T-cell (primary cell): Measurements from ENCODE around the gene RPH3AL. TPM values are rescaled to one million over a fixed set of nuclear protein-coding genes. Genes with fewer than 3 reads are reported as not detected.
A peak's percentile ranks its signal among the peaks of the same experiment; 100 is the strongest.
"Not testable (repeated sequence)": the region's sequence is repeated elsewhere in the genome, so short reads cannot be mapped to it uniquely, and the experiment has no call there.

Experiments used
- ATAC-seq, 4 experiments: fragments of 200-7000 bp in 3 of 4; fragments of 150-1000 bp in 1 of 4; cut with Tn5 transposase; replicated peaks in 1 of 4; 1 replicate in 3 of 4; 2 replicates in 1 of 4; pipeline ENCODE4 v1.10.0; 2021; ENCODE audit warnings: moderate library complexity in 3 of 4, mild to moderate bottlenecking in 2 of 4, moderate number of reproducible peaks in 1 of 4
- CTCF ChIA-PET, 2 donors: fragments of 300-600 bp; sonication (Branson Sonifier 250); formaldehyde crosslinking; loops; one replicate each; lab custom pipeline; 2022; ENCODE audit warnings: antibody characterized with exemption in 2 of 2; lab: Charles Lee
- POLR2A ChIA-PET, 2 donors: fragments of 300-600 bp; sonication (Branson Sonifier 250); formaldehyde crosslinking; loops; one replicate each; lab custom pipeline; 2022; ENCODE audit warnings: antibody characterized with exemption in 2 of 2; lab: Charles Lee
- DNase-seq, 35 experiments: peaks; one replicate each; pipeline versions ENCODE4 v3.0.0 to v3.0.0-alpha.2; 2013 to 2023
- H3K27ac ChIP-seq: one replicate; pipeline ENCODE4 v1.5.1; 2013; ENCODE audit warnings: low read length
- H3K27me3 ChIP-seq, 2 experiments: replicated peaks in 1 of 2; 1 replicate in 1 of 2; 2 replicates in 1 of 2; pipeline versions ENCODE4 v1.6.1 to v1.7.0; 2013; ENCODE audit warnings: low read length in 1 of 2, mixed read lengths in 1 of 2; ENCODE audit not compliant: control insufficient read depth in 2 of 2, insufficient read depth in 2 of 2; ENCODE audit errors: extremely low read depth in 1 of 2
- H3K36me3 ChIP-seq, 2 donors: 1 replicate in 1 of 2; 2 replicates in 1 of 2; pipeline versions ENCODE4 v1.6.1 to v1.7.0; 2013; ENCODE audit warnings: low read length in 1 of 2; ENCODE audit not compliant: control insufficient read depth in 2 of 2, insufficient read depth in 1 of 2; ENCODE audit errors: extremely low read depth in 1 of 2
- H3K4me1 ChIP-seq, 2 experiments: 1 replicate in 1 of 2; 2 replicates in 1 of 2; pipeline versions ENCODE4 v1.6.1 to v1.7.0; 2013; ENCODE audit warnings: low read length in 2 of 2, mixed read lengths in 1 of 2; ENCODE audit not compliant: insufficient read depth in 2 of 2, control insufficient read depth in 1 of 2; ENCODE audit errors: extremely low read depth in 1 of 2
- H3K4me3 ChIP-seq, 2 donors: 1 replicate in 1 of 2; 2 replicates in 1 of 2; pipeline versions ENCODE4 v1.5.1 to v1.7.0; 2013; ENCODE audit warnings: mild to moderate bottlenecking in 2 of 2, low read length in 1 of 2, moderate library complexity in 1 of 2; ENCODE audit not compliant: control insufficient read depth in 1 of 2; ENCODE audit errors: extremely low read depth in 1 of 2
- H3K9me3 ChIP-seq: 2 replicates; pipeline ENCODE4 v1.7.0; 2013
- H3K27ac Mint-ChIP-seq, 2 donors: one replicate each; pipeline ENCODE4 v1.8.0; 2020 to 2021; ENCODE audit warnings: mild to moderate bottlenecking in 2 of 2, mixed read lengths in 2 of 2
- H3K27me3 Mint-ChIP-seq, 2 donors: one replicate each; pipeline ENCODE4 v1.8.0; 2021 to 2022; ENCODE audit warnings: mixed read lengths in 2 of 2
- H3K36me3 Mint-ChIP-seq: one replicate; pipeline ENCODE4 v1.8.0; 2021; ENCODE audit warnings: mixed read lengths
- H3K4me1 Mint-ChIP-seq, 3 donors: one replicate each; pipeline ENCODE4 v1.8.0; 2020 to 2022; ENCODE audit warnings: mixed read lengths in 3 of 3, mild to moderate bottlenecking in 1 of 3
- H3K4me3 Mint-ChIP-seq, 3 donors: one replicate each; pipeline ENCODE4 v1.8.0; 2020 to 2022; ENCODE audit warnings: mild to moderate bottlenecking in 3 of 3, mixed read lengths in 3 of 3, moderate library complexity in 3 of 3
- H3K9me3 Mint-ChIP-seq, 3 donors: one replicate each; pipeline ENCODE4 v1.8.0; 2020 to 2022; ENCODE audit warnings: mixed read lengths in 3 of 3
- WGBS: methylation state at CpG from one replicate; pipeline ENCODE4 v1.1.5; 2013; ENCODE audit warnings: missing lambda C conversion rate; ENCODE audit not compliant: insufficient coverage; 5-methylcytosine and 5-hydroxymethylcytosine counted together
- total RNA-seq, 35 experiments: library from RNA in 6 of 35; stranded (reverse) in 6 of 35; fragments of 120-200 nt in 1 of 35; gene quantifications; one replicate each; pipeline versions ENCODE4 v1.2.1 to v1.2.4 and lab custom pipeline; 2013 to 2026

RPH3AL gene
- total RNA-seq, 5 donors from 2014 or later (not counting 1 experiment from before 2014, with no cell fraction given): 4.5 to 10.5 (median 5.3) TPM

DNA sequence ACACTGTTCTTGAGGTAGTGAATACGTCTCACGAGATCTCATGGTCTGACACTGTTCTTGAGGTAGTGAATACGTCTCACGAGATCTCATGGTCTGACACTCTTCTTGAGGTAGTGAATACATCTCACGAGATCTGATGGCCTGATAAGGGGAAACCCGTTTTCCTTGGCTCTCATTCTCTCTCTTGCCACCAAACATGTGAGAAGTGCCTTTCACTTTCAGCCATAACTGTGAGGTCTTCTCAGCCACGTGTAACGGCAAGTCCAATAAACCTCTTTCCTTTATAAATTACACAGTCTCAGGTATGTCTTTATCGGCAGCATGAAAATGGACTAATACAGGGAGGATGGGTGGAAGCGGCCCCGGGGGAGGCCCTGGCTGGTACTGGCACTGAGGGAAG, 184.0 kb downstream of the RPH3AL start:
- H3K9me3 Mint-ChIP-seq, H3K4me1 ChIP-seq, ATAC-seq, H3K4me3 Mint-ChIP-seq, H3K36me3 Mint-ChIP-seq, H3K36me3 ChIP-seq, H3K9me3 ChIP-seq, H3K27ac Mint-ChIP-seq, DNase-seq, H3K4me3 ChIP-seq, H3K4me1 Mint-ChIP-seq, H3K27me3 Mint-ChIP-seq, H3K27ac ChIP-seq, CTCF ChIA-PET, POLR2A ChIA-PET: not testable (repeated sequence)
- peaks cover 0 to 22% of the 10 kb centered on the region in 2 experiments for H3K27me3 ChIP-seq
- WGBS: no CpG with 5 or more reads among the region's 11 CpGs

DNA sequence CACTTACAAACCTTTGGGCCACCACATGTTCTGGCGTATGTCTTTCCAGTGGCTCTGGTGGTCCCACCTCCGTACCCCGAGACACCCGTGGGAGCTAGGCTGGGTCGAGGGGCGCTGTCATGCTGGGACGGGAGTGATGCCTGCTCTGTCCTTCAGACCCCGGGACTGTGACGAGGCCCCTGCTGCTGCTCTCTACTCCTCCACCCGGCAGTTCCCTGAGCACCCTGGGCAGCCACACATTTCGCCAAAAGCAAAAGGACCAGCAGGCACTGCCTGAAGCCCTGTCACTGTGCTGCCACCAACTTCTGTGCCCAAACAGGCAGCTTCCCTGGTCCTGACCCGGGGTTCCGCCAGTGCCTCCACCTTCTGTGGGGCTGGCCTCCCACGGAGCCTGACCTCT, 186.7 kb downstream of the RPH3AL start:
- H3K27me3 Mint-ChIP-seq: peaks cover 2 to 5% of the 10 kb centered on the region in 2 donors
- no peaks in the 10 kb centered on the region for H3K36me3 Mint-ChIP-seq
- H3K4me3 Mint-ChIP-seq: no peak overlapping the region
- POLR2A ChIA-PET: no interaction called here
- Histone ChIP-seq H3K4me1 (no peaks in the 10 kb centered on the region), H3K27me3 (peaks cover 0 to 32% of the 10 kb centered on the region in 2 experiments), H3K9me3 (no peaks in the 10 kb centered on the region), H3K4me3 (no peak overlapping the region), H3K27ac (no peak overlapping the region), H3K36me3 (no peaks in the 10 kb centered on the region)
- no peaks in the 10 kb centered on the region for H3K9me3 Mint-ChIP-seq
- DNase-seq (no peak), ATAC-seq (no peak)
- H3K4me1 Mint-ChIP-seq: no peaks in the 10 kb centered on the region
- WGBS: 89% methylated on average over 14 of the region's 14 CpGs
- H3K27ac Mint-ChIP-seq: no peak overlapping the region
- CTCF ChIA-PET: interaction anchor here in 1 of 2 donors (1.0 kb wide), 1 partner anchor 534 kb away, joined by 3 read pairs; no protein-coding TSS in a partner anchor

DNA sequence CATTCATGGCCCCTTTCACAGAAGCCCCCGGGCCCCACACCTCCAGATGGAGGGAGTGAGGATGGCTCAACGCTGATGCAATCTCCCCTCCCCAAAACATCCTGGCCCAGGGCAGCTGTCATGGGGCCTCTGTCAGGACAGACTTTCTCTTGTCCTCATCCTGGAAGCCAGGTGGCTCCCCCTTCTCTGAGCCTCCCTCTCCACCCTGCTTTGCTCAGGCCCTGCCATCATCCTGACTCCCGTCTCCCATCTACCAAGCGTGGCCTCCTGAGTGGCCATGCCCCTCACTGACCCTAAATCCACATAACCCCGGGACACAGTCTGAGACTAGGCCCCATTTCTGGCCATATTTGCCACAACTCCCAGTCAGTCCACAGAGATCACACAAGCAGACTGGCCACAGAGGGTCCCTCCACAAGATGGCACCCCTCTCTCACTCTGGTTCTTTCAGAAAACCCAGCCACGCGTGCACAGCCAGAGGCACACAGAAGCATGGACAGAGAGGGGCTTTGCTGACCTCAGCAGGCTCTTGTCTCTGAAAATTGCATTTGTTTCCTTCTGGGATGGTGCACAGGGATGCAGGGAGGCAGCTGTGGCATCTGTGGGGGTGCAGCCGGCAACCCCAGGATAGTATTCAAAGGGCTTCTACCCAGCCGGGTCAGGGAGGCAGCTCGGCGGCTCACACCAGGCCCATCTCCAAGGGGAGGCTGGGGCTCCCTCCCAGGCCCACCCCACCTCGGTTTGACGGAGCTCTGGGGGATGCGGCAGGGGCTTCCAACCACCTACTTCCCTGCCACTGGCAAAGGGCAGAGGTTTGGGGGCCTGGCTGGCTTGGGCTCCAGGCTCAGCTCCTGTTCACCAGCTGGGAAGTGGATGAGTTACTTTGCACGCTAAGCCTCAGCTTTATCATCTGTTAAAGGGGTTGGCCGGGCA, 188.0 kb downstream of the RPH3AL start:
- ATAC-seq (peak; percentile 23 to 59 (median 47)), DNase-seq (peak in 18 of 35 experiments; percentile 11 to 60 (median 18))
- Histone ChIP-seq H3K27ac (no peak overlapping the region), H3K27me3 (peaks cover 0 to 34% of the 10 kb centered on the region in 2 experiments), H3K9me3 (no peaks in the 10 kb centered on the region), H3K4me3 (no peak overlapping the region), H3K36me3 (no peaks in the 10 kb centered on the region), H3K4me1 (no peaks in the 10 kb centered on the region)
- no peak overlapping the region for H3K4me3 Mint-ChIP-seq
- H3K4me1 Mint-ChIP-seq: no peaks in the 10 kb centered on the region
- no peak overlapping the region for H3K27ac Mint-ChIP-seq
- ChIA-PET POLR2A (no interaction called here), CTCF (interaction anchor here in 1 of 2 donors (1.0 kb wide), 1 partner anchor 536 kb away, joined by 3 read pairs; no protein-coding TSS in a partner anchor)
- H3K9me3 Mint-ChIP-seq: no peaks in the 10 kb centered on the region
- no peaks in the 10 kb centered on the region for H3K36me3 Mint-ChIP-seq
- 72% methylated on average over 11 of the region's 16 CpGs for WGBS
- peaks cover 0 to 5% of the 10 kb centered on the region in 2 donors for H3K27me3 Mint-ChIP-seq

- Mint-ChIP-seq H3K4me1 (no peaks in the 10 kb centered on the region), H3K4me3 (no peak overlapping the region), H3K9me3 (no peaks in the 10 kb centered on the region), H3K36me3 (no peaks in the 10 kb centered on the region), H3K27ac (no peak overlapping the region), H3K27me3 (peaks cover 0 to 5% of the 10 kb centered on the region in 2 donors)
- no peak for DNase-seq
- H3K4me3 ChIP-seq: no peak overlapping the region
- H3K4me1 ChIP-seq: no peaks in the 10 kb centered on the region
- H3K36me3 ChIP-seq: no peaks in the 10 kb centered on the region
- WGBS: 71% methylated on average over 11 of the region's 11 CpGs
- ATAC-seq: no peak
- H3K9me3 ChIP-seq: no peaks in the 10 kb centered on the region
- ChIA-PET POLR2A (no interaction called here), CTCF (no interaction called here)
- H3K27ac ChIP-seq: no peak overlapping the region
- H3K27me3 ChIP-seq: peaks cover 0 to 34% of the 10 kb centered on the region in 2 experiments
These were observed 189.0 kb downstream of the RPH3AL start for GRCh38 chr17:163514-164098.

DNA sequence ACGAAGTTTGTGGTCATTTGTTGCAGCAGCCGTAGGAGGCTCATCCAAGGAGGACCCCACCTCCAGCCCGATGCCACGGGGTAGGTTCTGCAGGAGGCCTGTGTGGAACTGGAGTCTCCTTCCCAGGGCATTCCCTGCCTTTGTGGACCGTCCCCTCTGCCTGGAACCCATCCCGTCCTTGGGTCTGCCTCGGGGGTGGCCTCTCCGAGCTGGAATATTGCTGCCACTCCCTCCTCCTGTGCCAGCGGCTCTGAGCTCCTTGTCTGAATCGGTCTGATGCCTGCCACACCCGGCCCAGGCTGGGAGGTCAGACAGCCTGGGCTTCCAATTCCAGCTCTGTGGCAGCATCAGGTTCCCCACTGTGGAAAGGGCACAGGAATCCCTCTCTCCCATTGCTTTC, 189.9 kb downstream of the RPH3AL start:
- Mint-ChIP-seq H3K27me3 (peaks cover 0 to 5% of the 10 kb centered on the region in 2 donors), H3K36me3 (no peaks in the 10 kb centered on the region), H3K4me1 (no peaks in the 10 kb centered on the region), H3K4me3 (no peak overlapping the region), H3K9me3 (no peaks in the 10 kb centered on the region), H3K27ac (no peak overlapping the region)
- DNase-seq (no peak), ATAC-seq (no peak)
- Histone ChIP-seq H3K27me3 (peaks cover 0 to 38% of the 10 kb centered on the region in 2 experiments), H3K4me1 (no peaks in the 10 kb centered on the region), H3K9me3 (no peaks in the 10 kb centered on the region), H3K36me3 (no peaks in the 10 kb centered on the region), H3K27ac (no peak overlapping the region), H3K4me3 (no peak overlapping the region)
- 85% methylated on average over 11 of the region's 11 CpGs for WGBS
- CTCF ChIA-PET: no interaction called here
- POLR2A ChIA-PET: no interaction called here
